Stimulated activated CD8-positive, alpha-beta memory T cell treated with anti-CD3 and anti-CD28 coated beads, Interleukin-4, amount 100 ng/mL, for 1 hour (primary cell): Measurements from ENCODE around the gene HCN2.
"Not testable (repeated sequence)": the region's sequence is repeated elsewhere in the genome, so short reads cannot be mapped to it uniquely, and the experiment has no call there.

ENCODE experiments used
- DNase-seq, 2 donors: peaks; one replicate each; pipeline ENCODE4 v3.0.0-alpha.2; 2020; ENCODE audit warnings: low read depth in 2 of 2, low spot score in 1 of 2

The HCN2 gene

GRCh38 chr19:602391-603301 is 13.0 kb downstream of the HCN2 start:
- DNase-seq, result no peak

- DNase-seq, result not testable (repeated sequence)
These were observed 13.6 kb downstream of the HCN2 start for GRCh38 chr19:603302-603639.

GRCh38 chr19:603779-604178 is 14.1 kb downstream of the HCN2 start:
- DNase-seq, result not testable (repeated sequence)

- no peak for DNase-seq
These were observed 14.7 kb downstream of the HCN2 start for GRCh38 chr19:604355-604754.

- DNase-seq, result not testable (repeated sequence)
These were observed 15.6 kb downstream of the HCN2 start for GRCh38 chr19:605061-605971.

- DNase-seq, result no peak
These were observed 17.8 kb downstream of the HCN2 start for GRCh38 chr19:607301-608154.

GRCh38 chr19:608155-609003 is 18.7 kb downstream of the HCN2 start:
- DNase-seq, result no peak

- DNase-seq, result no peak
These were observed 19.3 kb downstream of the HCN2 start for GRCh38 chr19:609004-609346.

GRCh38 chr19:610071-610800 is 20.6 kb downstream of the HCN2 start:
- no peak for DNase-seq

- no peak for DNase-seq
These were observed 21.3 kb downstream of the HCN2 start for GRCh38 chr19:610801-611480.

GRCh38 chr19:611481-611868 is 21.8 kb downstream of the HCN2 start:
- DNase-seq, result no peak

GRCh38 chr19:612941-613340 is 23.3 kb downstream of the HCN2 start:
- DNase-seq, result no peak

GRCh38 chr19:613732-614567 is 24.3 kb downstream of the HCN2 start:
- no peak for DNase-seq

GRCh38 chr19:615619-616018 is 25.9 kb downstream of the HCN2 start:
- no peak for DNase-seq

GRCh38 chr19:616062-616700 is 26.5 kb downstream of the HCN2 start:
- no peak for DNase-seq

GRCh38 chr19:616747-617526 is 27.3 kb downstream of the HCN2 start:
- no peak for DNase-seq
